ENCODE results near the gene CHTOP.

- TF ChIP-seq REST (IDR thresholded peaks at IDR 0.05; ENCODE audit: low read depth, low read length) (no peak), EZH2phosphoT487 (IDR thresholded peaks at IDR 0.05; ENCODE audit: borderline replicate concordance, low read depth) (no peak)
Measured at GRCh38 chr1:153607381-153607780, 26.5 kb upstream of the CHTOP start.
